ENCODE results near the gene IL17RA.

The IL17RA gene

GRCh38 chr22:17158568-17159503 is 74.0 kb downstream of the IL17RA start, which contains the start of gene HDHD5:
Gene HDHD5 (minus strand): TSS chr22:17159277. CDS start chr22:17159251, 26 bp downstream.
- peak within 1 kb of the TSS; percentile 92 for H3K27ac Mint-ChIP-seq
- H3K4me3 Mint-ChIP-seq: peak within 1 kb of the TSS; percentile 87

GRCh38 chr22:17159504-17159951 is 74.7 kb downstream of the IL17RA start:
- no peak for DNase-seq
- no peaks in the 10 kb centered on the region for H3K9me3 Mint-ChIP-seq
- peaks cover 27% of the 10 kb centered on the region for H3K4me1 Mint-ChIP-seq
- H3K27me3 Mint-ChIP-seq (ENCODE audit: low read depth, poor library complexity): peaks cover 3% of the 10 kb centered on the region
- peaks cover 7% of the 10 kb centered on the region for H3K36me3 Mint-ChIP-seq (ENCODE audit: low read depth)
- TF ChIP-seq CTCF (IDR thresholded peaks at IDR 0.05): no peak
- no peak overlapping the region for H3K27ac Mint-ChIP-seq
- peak overlapping the region; percentile 83 for H3K4me3 Mint-ChIP-seq

More at GRCh38 chr22:17158568-17159503, 74.0 kb downstream of the IL17RA start, which contains the start of gene HDHD5:
- peak; percentile 92 for DNase-seq
- Mint-ChIP-seq H3K36me3 (ENCODE audit: low read depth) (peaks cover 7% of the 10 kb centered on the region), H3K27me3 (ENCODE audit: low read depth, poor library complexity) (peaks cover 3% of the 10 kb centered on the region), H3K9me3 (no peaks in the 10 kb centered on the region), H3K4me1 (peaks cover 27% of the 10 kb centered on the region)
- TF ChIP-seq CTCF (IDR thresholded peaks at IDR 0.05): no peak

GRCh38 chr22:17161991-17162390 is 77.2 kb downstream of the IL17RA start:
- Mint-ChIP-seq H3K36me3 (ENCODE audit: low read depth) (no peaks in the 10 kb centered on the region), H3K27ac (no peak overlapping the region), H3K4me3 (no peak overlapping the region), H3K27me3 (ENCODE audit: low read depth, poor library complexity) (peaks cover 5% of the 10 kb centered on the region), H3K9me3 (no peaks in the 10 kb centered on the region), H3K4me1 (peaks cover 15% of the 10 kb centered on the region)
- TF ChIP-seq CTCF (IDR thresholded peaks at IDR 0.05): no peak
- no peak for DNase-seq

- Mint-ChIP-seq H3K4me1 (peaks cover 14% of the 10 kb centered on the region), H3K9me3 (no peaks in the 10 kb centered on the region), H3K27ac (no peak overlapping the region), H3K4me3 (no peak overlapping the region), H3K27me3 (ENCODE audit: low read depth, poor library complexity) (peaks cover 6% of the 10 kb centered on the region), H3K36me3 (ENCODE audit: low read depth) (no peaks in the 10 kb centered on the region)
- no peak for TF ChIP-seq CTCF (IDR thresholded peaks at IDR 0.05)
- DNase-seq: no peak
Measured at GRCh38 chr22:17162731-17163130, 77.9 kb downstream of the IL17RA start.

- peak; percentile 21 for TF ChIP-seq CTCF (IDR thresholded peaks at IDR 0.05)
- Mint-ChIP-seq H3K27ac (no peak overlapping the region), H3K27me3 (ENCODE audit: low read depth, poor library complexity) (peaks cover 8% of the 10 kb centered on the region), H3K36me3 (ENCODE audit: low read depth) (no peaks in the 10 kb centered on the region), H3K9me3 (no peaks in the 10 kb centered on the region), H3K4me3 (no peak overlapping the region), H3K4me1 (peaks cover 6% of the 10 kb centered on the region)
- DNase-seq: no peak
Measured at GRCh38 chr22:17164392-17165024, 79.7 kb downstream of the IL17RA start.
